ENCODE data around the gene GPR25. TPM values are rescaled to one million over a fixed set of nuclear protein-coding genes. Genes with fewer than 3 reads are reported as not detected.

Gene GPR25
- total and polyA plus RNA-seq, 3 donors from 2014 or later: 0.87 TPM; not detected in 2

- Histone ChIP-seq H3K27ac (no peak overlapping the region), H3K9me3 (no peaks in the 10 kb centered on the region), H3K36me3 (ENCODE audit: low read depth, missing control alignments) (no peaks in the 10 kb centered on the region), H3K4me3 (no peak overlapping the region), H3K27me3 (no peaks in the 10 kb centered on the region), H3K4me1 (no peaks in the 10 kb centered on the region)
- 78 to 91% methylated on average over 9 of the region's 9 CpGs for WGBS, 2 donors
- intact Hi-C loops (cut with DNase I; ENCODE audit: low total_unique reads): no loop called here
- no peak for DNase-seq
- TF ChIP-seq CTCF (IDR thresholded peaks at IDR 0.05): no peak
- no peak for TF ChIP-seq POLR2A (IDR thresholded peaks at IDR 0.05)
These were observed 2.9 kb upstream of the GPR25 start for GRCh38 chr1:200869753-200870391.

- TF ChIP-seq CTCF (IDR thresholded peaks at IDR 0.05) (no peak), POLR2A (IDR thresholded peaks at IDR 0.05) (no peak)
- H3K27me3 ChIP-seq: no peaks in the 10 kb centered on the region
These were observed 412 bp downstream of the GPR25 start for GRCh38 chr1:200873116-200873670.

GRCh38 chr1:200873671-200874397, 1.1 kb downstream of the GPR25 start:
- H3K36me3 ChIP-seq (ENCODE audit: low read depth, missing control alignments): no peaks in the 10 kb centered on the region
- H3K4me3 ChIP-seq: peak overlapping the region; percentile 25 to 46
- no peaks in the 10 kb centered on the region for H3K4me1 ChIP-seq
- no peak overlapping the region for H3K27ac ChIP-seq
- DNase-seq: no peak
- TF ChIP-seq CTCF (IDR thresholded peaks at IDR 0.05) (no peak), POLR2A (IDR thresholded peaks at IDR 0.05) (no peak)
- no peaks in the 10 kb centered on the region for H3K27me3 ChIP-seq
- intact Hi-C loops (cut with DNase I; ENCODE audit: low total_unique reads): no loop called here
- no peaks in the 10 kb centered on the region for H3K9me3 ChIP-seq
- 25 to 30% methylated on average over 4 to 48 of the region's 66 CpGs for WGBS, 2 donors

More at GRCh38 chr1:200873116-200873670, 412 bp downstream of the GPR25 start:
- no peak for DNase-seq
- H3K36me3 ChIP-seq (ENCODE audit: low read depth, missing control alignments): no peaks in the 10 kb centered on the region
- no peak overlapping the region for H3K27ac ChIP-seq
- intact Hi-C loops (cut with DNase I; ENCODE audit: low total_unique reads): no loop called here
- no peaks in the 10 kb centered on the region for H3K4me1 ChIP-seq
- 7% methylated on average over 36 of the region's 61 CpGs; no CpG with 5 or more reads in 1 of the 2 donors for WGBS, 2 donors
- no peaks in the 10 kb centered on the region for H3K9me3 ChIP-seq
- peak overlapping the region; percentile 25 to 46 for H3K4me3 ChIP-seq

GRCh38 chr1:200874694-200875093, 1.9 kb downstream of the GPR25 start:
- intact Hi-C loops (cut with DNase I; ENCODE audit: low total_unique reads): no loop called here
- H3K4me1 ChIP-seq: no peaks in the 10 kb centered on the region
- TF ChIP-seq POLR2A (IDR thresholded peaks at IDR 0.05): no peak
- TF ChIP-seq CTCF (IDR thresholded peaks at IDR 0.05): no peak
- WGBS, 2 donors: 67 to 87% methylated on average over 6 of the region's 6 CpGs
- no peak for DNase-seq
- H3K27ac ChIP-seq: no peak overlapping the region
- no peaks in the 10 kb centered on the region for H3K27me3 ChIP-seq
- H3K9me3 ChIP-seq: no peaks in the 10 kb centered on the region
- no peaks in the 10 kb centered on the region for H3K36me3 ChIP-seq (ENCODE audit: low read depth, missing control alignments)
- H3K4me3 ChIP-seq: no peak overlapping the region

Data from testis (tissue), 3 donors.